Measurements from ENCODE around the gene INPP5K.

GRCh38 chr17:1494736-1495253 lies 21.6 kb downstream of the INPP5K start:
- no peak for TF ChIP-seq CTCF (IDR thresholded peaks at IDR 0.05; ENCODE audit: poor library complexity, severe bottlenecking)
- no peak for TF ChIP-seq SMC3 (conservative IDR thresholded peaks at IDR 0.05; ENCODE audit: poor library complexity)

All from neural cell (in vitro differentiated cells).